GM21786 (cell line): ENCODE data around the gene KSR1.
"Not testable (repeated sequence)": the region's sequence is repeated elsewhere in the genome, so short reads cannot be mapped to it uniquely, and the experiment has no call there.

Experiments
- ATAC-seq: cut with Tn5 transposase; IDR thresholded peaks from one replicate; pipeline ENCODE4 v1.9.1; 2021; ENCODE audit not compliant: unreplicated experiment

The KSR1 gene

GRCh38 chr17:27491713-27492190 is 35.5 kb downstream of the KSR1 start:
- no peak for ATAC-seq

GRCh38 chr17:27492470-27492869 is 36.2 kb downstream of the KSR1 start:
- ATAC-seq, result no peak

- ATAC-seq, result no peak
Observed at GRCh38 chr17:27493088-27493487, 36.8 kb downstream of the KSR1 start.

GRCh38 chr17:27494192-27495091 is 38.2 kb downstream of the KSR1 start:
- no peak for ATAC-seq

GRCh38 chr17:27495460-27495859 is 39.2 kb downstream of the KSR1 start:
- ATAC-seq, result no peak

GRCh38 chr17:27496005-27496404 is 39.8 kb downstream of the KSR1 start:
- ATAC-seq, result no peak

- ATAC-seq, result no peak
Observed at GRCh38 chr17:27496437-27496943, 40.2 kb downstream of the KSR1 start.

GRCh38 chr17:27496971-27497370 is 40.7 kb downstream of the KSR1 start:
- no peak for ATAC-seq

- no peak for ATAC-seq
Observed at GRCh38 chr17:27497696-27498095, 41.4 kb downstream of the KSR1 start.

- ATAC-seq, result no peak
Observed at GRCh38 chr17:27498615-27499309, 42.5 kb downstream of the KSR1 start.

GRCh38 chr17:27499451-27500265 is 43.4 kb downstream of the KSR1 start:
- ATAC-seq, result no peak

GRCh38 chr17:27501338-27501737 is 45.1 kb downstream of the KSR1 start:
- ATAC-seq, result not testable (repeated sequence)

- no peak for ATAC-seq
Observed at GRCh38 chr17:27502526-27503324, 46.5 kb downstream of the KSR1 start.

GRCh38 chr17:27503611-27504010 is 47.4 kb downstream of the KSR1 start:
- no peak for ATAC-seq

- no peak for ATAC-seq
Observed at GRCh38 chr17:27504188-27504995, 48.1 kb downstream of the KSR1 start.

GRCh38 chr17:27506348-27507218 is 50.3 kb downstream of the KSR1 start:
- ATAC-seq, result peak; percentile 56

- ATAC-seq, result no peak
Observed at GRCh38 chr17:27511168-27511883, 55.1 kb downstream of the KSR1 start.

GRCh38 chr17:27512031-27512430 is 55.8 kb downstream of the KSR1 start:
- ATAC-seq, result no peak
